ENCODE data around the gene KNOP1. TPM values are rescaled to one million over a fixed set of nuclear protein-coding genes. Genes with fewer than 3 reads are reported as not detected.
A peak's percentile ranks its signal among the peaks of the same experiment; 100 is the strongest.
"Not testable (repeated sequence)": the region's sequence is repeated elsewhere in the genome, so short reads cannot be mapped to it uniquely, and the experiment has no call there.

Gene KNOP1
- total RNA-seq, 1 donor from 2014 or later, result 15.1 TPM

GRCh38 chr16:19743816-19744159, 25.8 kb upstream of the KNOP1 start:
- no peak for DNase-seq (ENCODE audit: low spot score)

GRCh38 chr16:19741354-19741753, 23.3 kb upstream of the KNOP1 start:
- no peak for DNase-seq (ENCODE audit: low spot score)

- no peak for DNase-seq (ENCODE audit: low spot score)
Measured at GRCh38 chr16:19737306-19738038, 19.4 kb upstream of the KNOP1 start.

GRCh38 chr16:19735074-19735867, 17.2 kb upstream of the KNOP1 start:
- no peak for DNase-seq (ENCODE audit: low spot score)

- DNase-seq (ENCODE audit: low spot score), result no peak
Measured at GRCh38 chr16:19733551-19733950, 15.5 kb upstream of the KNOP1 start.

- no peak for DNase-seq (ENCODE audit: low spot score)
Measured at GRCh38 chr16:19728636-19728965, 10.6 kb upstream of the KNOP1 start.

- no peak for DNase-seq (ENCODE audit: low spot score)
Measured at GRCh38 chr16:19722981-19723380, 5.0 kb upstream of the KNOP1 start.

GRCh38 chr16:19722269-19722952, 4.4 kb upstream of the KNOP1 start:
- DNase-seq (ENCODE audit: low spot score), result no peak

- no peak for DNase-seq (ENCODE audit: low spot score)
Measured at GRCh38 chr16:19718624-19718965, 568 bp upstream of the KNOP1 start.

GRCh38 chr16:19717314-19717713, 713 bp downstream of the KNOP1 start:
- DNase-seq (ENCODE audit: low spot score), result no peak

- not testable (repeated sequence) for DNase-seq (ENCODE audit: low spot score)
Measured at GRCh38 chr16:19716728-19717127, 1.3 kb downstream of the KNOP1 start.

GRCh38 chr16:19716183-19716582, 1.8 kb downstream of the KNOP1 start:
- DNase-seq (ENCODE audit: low spot score), result peak; percentile 47

GRCh38 chr16:19715566-19715965, 2.5 kb downstream of the KNOP1 start:
- no peak for DNase-seq (ENCODE audit: low spot score)

GRCh38 chr16:19713697-19714096, 4.3 kb downstream of the KNOP1 start:
- DNase-seq (ENCODE audit: low spot score), result no peak

- DNase-seq (ENCODE audit: low spot score), result no peak
Measured at GRCh38 chr16:19712418-19713058, 5.5 kb downstream of the KNOP1 start.

- DNase-seq (ENCODE audit: low spot score), result no peak
Measured at GRCh38 chr16:19711643-19712042, 6.4 kb downstream of the KNOP1 start.

- peak; percentile 35 for DNase-seq (ENCODE audit: low spot score)
Measured at GRCh38 chr16:19710991-19711545, 7.0 kb downstream of the KNOP1 start.

GRCh38 chr16:19710191-19710908, 7.7 kb downstream of the KNOP1 start:
- DNase-seq (ENCODE audit: low spot score), result no peak

GRCh38 chr16:19709381-19710136, 8.5 kb downstream of the KNOP1 start:
- DNase-seq (ENCODE audit: low spot score), result no peak

GRCh38 chr16:19708296-19709205, 9.5 kb downstream of the KNOP1 start:
- DNase-seq (ENCODE audit: low spot score), result no peak
